Glomerular visceral epithelial cell (primary cell): ENCODE measurements around the gene STAT2.
"Not testable (repeated sequence)": the region's sequence is repeated elsewhere in the genome, so short reads cannot be mapped to it uniquely, and the experiment has no call there.

Experiments
- DNase-seq: peaks from one replicate; pipeline ENCODE4 v3.0.0-alpha.2; 2016; ENCODE audit errors: extremely low spot score

The STAT2 gene

GRCh38 chr12:56330936-56331490, 28.9 kb downstream of the STAT2 start:
- no peak for DNase-seq

GRCh38 chr12:56326533-56326932, 33.4 kb downstream of the STAT2 start:
- DNase-seq: no peak

- no peak for DNase-seq
Observed at GRCh38 chr12:56326126-56326525, 33.8 kb downstream of the STAT2 start.

- DNase-seq: no peak
Observed at GRCh38 chr12:56324206-56324605, 35.7 kb downstream of the STAT2 start.

GRCh38 chr12:56321610-56322009, 38.3 kb downstream of the STAT2 start:
- DNase-seq: not testable (repeated sequence)

- no peak for DNase-seq
Observed at GRCh38 chr12:56321027-56321426, 38.9 kb downstream of the STAT2 start.

GRCh38 chr12:56317675-56318074, 42.2 kb downstream of the STAT2 start:
- no peak for DNase-seq

- peak; percentile 99 for DNase-seq
Observed at GRCh38 chr12:56315622-56316473, 44.1 kb downstream of the STAT2 start, which contains the start of gene CNPY2. Gene CNPY2, minus strand, starts transcription at chr12:56315988. Its CDS starts 771 bp downstream, at chr12:56315217.

- DNase-seq: no peak
Observed at GRCh38 chr12:56315249-56315621, 44.7 kb downstream of the STAT2 start.

GRCh38 chr12:56311003-56311402, 48.9 kb downstream of the STAT2 start:
- no peak for DNase-seq

GRCh38 chr12:56308714-56309113, 51.2 kb downstream of the STAT2 start:
- no peak for DNase-seq

- no peak for DNase-seq
Observed at GRCh38 chr12:56307221-56307965, 52.5 kb downstream of the STAT2 start.

GRCh38 chr12:56304872-56305590, 54.9 kb downstream of the STAT2 start:
- DNase-seq: no peak

- DNase-seq: no peak
Observed at GRCh38 chr12:56304276-56304675, 55.6 kb downstream of the STAT2 start.

- DNase-seq: no peak
Observed at GRCh38 chr12:56300644-56301464, 59.1 kb downstream of the STAT2 start.

GRCh38 chr12:56299853-56300643, 59.9 kb downstream of the STAT2 start, which contains the start of gene CS:
Gene CS, minus strand, starts transcription at chr12:56300330. Its CDS starts 129 bp downstream, at chr12:56300201.
- DNase-seq: peak; percentile 97

- peak; percentile 40 for DNase-seq
Observed at GRCh38 chr12:56299308-56299852, 60.5 kb downstream of the STAT2 start.

- DNase-seq: no peak
Observed at GRCh38 chr12:56298828-56299227, 61.1 kb downstream of the STAT2 start.

GRCh38 chr12:56297400-56297799, 62.5 kb downstream of the STAT2 start:
- no peak for DNase-seq

GRCh38 chr12:56296295-56296694, 63.6 kb downstream of the STAT2 start:
- no peak for DNase-seq
